Occipital lobe (tissue), 2 donors: ENCODE measurements around the gene MGMT. TPM values are rescaled to one million over a fixed set of nuclear protein-coding genes. Genes with fewer than 3 reads are reported as not detected.

Experiments
- DNase-seq: peaks from one replicate; lab custom pipeline; 2025; lab: John Stamatoyannopoulos, UW
- total RNA-seq: library from RNA; depleted of rRNA; stranded (reverse); fragments of >200 nt; gene quantifications from one replicate; pipeline ENCODE4 v1.2.3, GENCODE V29; 2014

Gene MGMT
- total RNA-seq, 1 donor from 2014 or later = 6.6 TPM

DNA sequence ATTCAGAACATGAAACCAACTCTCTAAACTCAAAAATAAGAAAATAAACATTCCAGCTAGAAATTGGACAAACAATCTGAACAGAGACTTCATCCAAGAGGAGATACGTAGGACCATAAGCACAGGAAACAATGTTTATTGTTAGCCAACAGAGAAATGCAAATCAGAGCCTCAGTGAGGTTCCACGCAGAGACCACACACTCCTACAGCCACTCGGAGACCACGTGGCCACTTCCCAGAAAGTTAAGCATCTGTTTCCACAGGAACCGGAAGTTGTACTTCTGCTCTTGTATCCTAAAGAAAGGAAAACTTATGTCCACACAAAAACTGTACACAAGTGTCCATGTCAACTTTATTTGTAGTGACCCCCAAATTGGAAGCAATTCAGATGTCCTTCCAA is 214.8 kb downstream of the MGMT start:
- DNase-seq = no peak

DNA sequence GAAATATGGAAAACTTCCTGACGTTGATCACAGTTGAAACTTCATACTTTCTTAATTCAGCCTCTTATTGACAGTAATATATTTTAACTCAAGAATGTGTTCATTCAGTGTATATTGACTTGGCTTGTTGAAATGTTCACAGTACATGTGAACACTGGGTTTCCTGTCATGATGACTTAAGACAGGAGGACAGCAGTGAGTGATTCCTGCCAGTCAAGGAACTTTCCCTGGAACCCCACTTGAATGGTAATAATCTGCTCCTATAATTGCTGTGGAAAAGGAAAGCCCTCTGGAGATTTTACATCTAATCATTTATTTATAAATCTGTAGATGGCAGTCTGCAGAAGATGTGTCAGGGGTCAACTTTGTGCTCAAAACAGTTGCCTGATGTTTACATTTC is 216.5 kb downstream of the MGMT start:
- no peak for DNase-seq

DNA sequence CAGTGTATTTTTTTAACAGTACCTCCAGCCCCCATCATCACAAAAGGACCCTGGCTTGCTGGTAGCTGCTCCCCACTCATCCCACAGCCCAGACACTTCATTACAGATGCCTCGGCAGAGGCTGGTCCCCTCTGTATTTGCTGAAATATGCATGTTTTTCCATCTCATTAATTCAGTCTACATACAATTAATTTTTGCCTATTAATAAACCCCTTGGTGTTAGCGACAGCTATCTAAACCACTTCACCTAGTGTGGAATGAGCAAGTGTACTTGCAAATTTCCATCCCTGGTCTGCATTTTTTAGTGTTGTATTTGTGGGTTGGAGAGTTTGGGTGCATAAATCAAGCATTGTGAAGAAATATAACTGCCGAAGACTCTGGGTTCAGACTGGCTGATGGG is 216.9 kb downstream of the MGMT start:
- DNase-seq = no peak

DNA sequence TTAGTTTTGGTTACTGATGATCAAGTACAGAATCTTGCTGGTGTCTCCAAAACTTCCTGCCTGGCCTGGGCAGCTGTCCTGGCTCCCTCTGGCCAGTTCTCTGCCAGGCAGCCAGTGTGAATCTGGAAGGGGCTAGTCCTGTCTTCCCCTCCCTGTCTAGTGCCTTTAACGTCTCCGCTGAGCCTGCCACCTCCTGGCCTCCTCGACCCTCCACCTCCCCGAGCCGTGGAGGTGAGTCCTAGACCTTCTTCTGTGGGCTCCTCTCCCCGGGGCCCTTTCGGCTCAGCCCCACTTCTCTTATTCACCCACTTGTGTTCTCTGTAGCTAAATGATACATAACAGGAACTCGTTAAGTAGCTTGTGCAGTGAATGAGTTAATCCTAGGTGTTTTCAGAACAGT is 218.2 kb downstream of the MGMT start:
- DNase-seq = no peak

DNA sequence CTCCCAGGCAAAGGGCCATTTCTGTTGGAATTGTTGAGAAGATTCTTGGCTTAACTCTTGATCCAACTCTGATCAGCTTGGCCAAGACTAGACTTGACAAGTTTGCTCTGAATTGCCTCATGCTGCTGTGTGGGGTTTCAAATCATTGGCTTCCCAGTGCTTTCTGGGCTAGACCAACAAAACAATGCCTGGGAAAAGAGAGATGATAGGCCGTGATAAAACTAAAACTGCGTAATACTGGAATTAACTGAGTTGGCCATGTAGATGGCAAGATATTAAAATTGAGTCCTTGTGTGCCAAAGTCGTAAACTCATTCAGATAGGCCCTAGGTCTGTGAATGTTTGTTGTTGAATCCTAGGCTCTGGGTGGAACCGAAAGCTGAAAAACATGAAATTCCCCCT is 222.6 kb downstream of the MGMT start:
- no peak for DNase-seq

DNA sequence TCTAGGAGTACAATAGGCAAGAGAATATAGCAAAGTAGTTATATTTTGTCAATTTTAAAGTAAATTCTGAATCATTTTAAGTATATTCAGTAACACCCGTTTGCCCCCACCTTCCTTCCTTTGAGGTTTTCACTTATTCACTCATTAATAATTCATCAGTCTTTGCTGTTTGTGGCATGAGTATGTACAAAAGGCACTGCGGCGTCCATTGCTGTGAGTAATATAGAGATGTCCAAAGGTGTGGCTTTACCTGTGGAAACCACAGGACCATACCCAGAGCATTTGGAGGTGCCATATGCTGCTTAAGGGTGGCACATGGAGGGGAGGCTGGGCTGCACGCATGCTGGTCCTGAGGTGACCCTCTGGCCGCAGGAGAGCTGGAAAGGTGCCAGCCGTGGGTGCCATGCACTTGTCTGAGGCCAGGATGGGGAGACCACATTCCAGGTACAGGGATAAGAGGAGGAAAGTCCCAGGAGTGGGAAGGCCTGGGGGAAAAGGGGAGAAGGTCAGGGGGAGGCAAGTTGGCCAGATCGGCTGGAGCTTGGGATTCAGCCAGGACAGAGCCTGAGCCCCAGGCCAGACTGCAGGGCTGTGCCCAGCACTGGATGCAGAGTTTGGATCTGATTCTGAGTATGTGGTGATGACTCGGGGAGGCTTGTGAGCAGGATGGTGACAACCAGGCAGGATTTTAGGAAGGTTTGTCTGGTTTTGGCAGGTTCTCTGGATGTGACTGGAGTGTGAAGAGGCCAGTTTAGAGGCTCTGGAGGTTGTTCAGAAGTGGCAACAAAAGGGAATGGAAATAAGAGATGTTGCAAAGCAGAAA is 223.4 kb downstream of the MGMT start:
- no peak for DNase-seq

DNA sequence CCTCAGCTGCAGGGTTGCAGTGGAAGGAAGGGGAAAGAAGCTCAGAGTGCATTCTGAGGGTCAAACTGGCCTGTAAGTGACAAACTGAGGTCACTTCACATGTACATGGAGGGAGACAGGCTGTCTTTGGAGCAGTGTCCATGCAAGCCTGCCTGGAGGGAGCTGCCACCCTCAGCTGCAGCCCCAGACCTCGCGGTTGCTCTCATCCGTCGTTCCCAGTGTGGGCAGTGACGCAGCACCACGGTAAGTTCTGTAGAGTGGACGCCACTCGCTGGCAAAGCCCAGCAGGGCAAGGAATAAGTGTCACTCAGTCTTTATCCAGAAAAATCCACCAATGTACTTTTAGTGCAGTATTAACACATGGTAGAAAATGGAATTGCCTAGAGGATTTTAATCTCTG is 225.7 kb downstream of the MGMT start:
- no peak for DNase-seq

DNA sequence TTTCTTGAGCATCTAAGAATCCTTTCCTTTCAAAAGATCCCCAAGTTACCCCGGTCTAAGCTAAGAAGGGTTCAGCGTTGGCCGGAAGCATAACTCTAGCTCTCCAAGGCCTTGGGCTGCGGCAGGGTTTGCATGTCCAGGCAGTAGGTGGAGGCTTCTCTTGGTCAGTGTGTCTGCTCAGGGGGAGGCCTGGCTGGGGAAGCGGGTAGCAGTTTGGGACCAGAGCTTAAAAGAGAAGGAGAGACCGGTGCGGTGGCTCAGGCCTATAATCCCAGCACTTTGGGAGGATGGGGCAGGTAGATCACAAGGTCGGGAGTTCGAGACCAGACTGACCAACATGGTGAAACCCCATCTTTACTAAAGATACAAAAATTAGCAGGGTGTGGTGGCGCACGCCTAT is 226.3 kb downstream of the MGMT start:
- no peak for DNase-seq

DNA sequence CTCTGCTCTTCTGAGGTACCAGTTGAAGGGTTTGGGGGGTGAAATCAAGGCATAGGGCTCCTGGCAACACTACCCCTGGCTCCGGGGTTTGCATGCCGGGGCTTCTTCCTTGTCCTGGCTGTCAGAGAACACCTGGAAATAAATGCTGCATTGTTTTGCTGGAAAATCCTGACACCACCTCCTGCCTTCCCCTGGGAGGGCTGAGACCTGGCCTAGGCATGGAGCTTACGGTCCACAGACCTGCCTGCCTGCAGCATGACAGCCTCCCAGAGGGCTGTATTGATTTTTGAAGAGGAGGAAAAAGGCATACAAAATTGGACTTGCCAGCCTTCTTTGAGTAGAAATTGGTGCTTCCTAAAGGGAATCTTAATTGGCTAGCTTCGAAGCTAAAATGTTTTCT is 227.1 kb downstream of the MGMT start:
- no peak for DNase-seq

DNA sequence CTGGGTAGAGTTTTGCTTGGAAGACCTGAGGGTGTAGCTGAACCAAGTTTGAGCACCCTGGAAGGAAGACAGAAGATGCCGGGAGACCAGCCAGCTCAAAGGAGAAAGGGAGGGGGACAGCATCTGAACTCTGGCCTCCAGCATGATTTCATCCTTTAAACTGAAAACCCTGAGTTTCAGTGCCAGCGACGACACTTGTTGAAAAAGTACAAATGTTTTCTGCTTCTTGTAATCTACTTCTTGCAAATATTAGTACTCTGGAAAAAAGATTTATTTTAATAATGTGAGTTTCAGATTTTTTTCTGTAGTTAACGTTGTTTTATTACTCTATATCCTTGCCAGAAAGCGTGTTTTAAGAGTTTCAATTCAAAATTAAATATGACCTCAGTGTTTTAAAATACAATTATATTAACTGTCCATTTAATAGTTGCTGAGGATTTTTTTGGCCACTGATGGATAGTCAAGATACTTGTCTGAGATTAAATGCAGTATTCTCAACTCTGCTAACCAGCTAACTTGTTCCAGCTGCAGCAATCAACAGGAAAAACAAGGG is 227.7 kb downstream of the MGMT start:
- no peak for DNase-seq

DNA sequence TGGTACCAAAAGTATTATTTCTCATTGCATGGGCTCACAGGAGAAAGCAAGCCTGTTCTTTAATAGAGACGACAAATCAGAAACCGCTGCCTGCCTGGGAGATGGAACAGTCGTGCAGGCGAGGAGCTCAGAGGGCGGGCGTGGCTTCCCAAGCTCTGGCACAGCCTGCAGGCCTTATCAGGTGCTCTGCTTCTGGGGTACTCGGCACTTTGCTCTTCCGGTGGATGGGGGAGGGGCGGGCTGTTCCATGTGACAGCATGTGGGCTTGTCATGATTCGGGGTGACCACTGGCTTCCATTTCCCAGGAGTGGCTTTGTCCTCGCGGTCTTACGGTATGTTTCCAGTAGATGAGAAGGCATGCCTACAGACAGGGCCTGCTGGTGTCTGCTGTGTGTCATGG is 228.6 kb downstream of the MGMT start:
- no peak for DNase-seq

DNA sequence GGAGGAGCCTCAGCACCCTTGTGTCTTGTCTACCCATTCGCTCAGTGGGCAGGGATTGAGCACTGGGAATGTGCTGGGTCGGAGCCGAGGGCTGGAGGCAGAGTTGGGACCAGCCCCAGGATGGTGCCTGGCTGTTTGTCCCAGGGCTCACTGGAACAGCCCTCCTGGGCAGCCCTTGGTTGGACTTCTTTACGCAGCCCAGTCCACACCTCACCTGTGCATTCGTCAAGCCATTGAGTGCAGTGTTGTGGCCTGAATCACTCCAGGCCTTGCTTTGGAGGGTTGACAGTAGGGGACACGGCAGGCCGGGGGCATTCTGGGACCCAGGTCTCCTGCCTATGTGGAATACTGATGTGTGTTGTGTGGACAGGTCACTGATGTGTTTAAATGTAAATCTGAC is 229.6 kb downstream of the MGMT start:
- no peak for DNase-seq

DNA sequence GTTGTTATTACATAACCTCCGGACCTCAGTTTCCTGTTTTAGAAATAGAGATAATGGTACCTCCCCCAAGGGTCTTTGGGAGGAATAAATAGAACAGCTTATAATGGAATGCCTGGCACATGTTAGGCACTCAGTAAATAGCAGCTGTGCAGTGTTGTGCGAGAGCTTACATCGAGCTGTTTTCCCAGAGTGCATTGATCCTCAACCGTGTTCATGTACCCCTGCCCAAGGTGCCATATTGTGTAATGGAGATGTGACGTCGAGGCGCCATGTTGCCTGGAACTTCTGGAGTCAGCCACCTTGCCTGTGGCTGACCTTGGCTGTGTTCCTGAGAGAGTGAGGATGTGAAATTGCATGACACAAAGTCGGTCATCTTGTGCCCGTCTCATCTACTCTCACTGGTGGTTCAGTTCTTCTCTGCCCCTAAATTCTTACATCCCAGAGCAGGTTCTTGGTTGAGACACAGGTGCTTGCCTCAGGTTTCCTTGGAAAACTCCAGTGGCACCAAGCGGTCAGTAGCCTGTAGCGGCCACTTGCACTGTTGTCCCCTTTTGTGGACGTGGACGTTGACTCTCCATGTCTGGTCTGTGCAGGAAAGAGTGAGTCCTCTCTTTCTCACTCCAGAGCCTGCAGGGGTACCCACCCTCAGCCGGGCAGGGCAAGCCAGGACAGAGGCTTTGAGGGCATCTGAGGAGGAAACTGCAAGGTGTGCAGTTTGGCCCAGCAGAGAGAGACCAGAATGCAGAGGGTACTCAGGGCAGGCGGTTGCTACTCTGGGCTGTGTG is 230.6 kb downstream of the MGMT start:
- DNase-seq = no peak

DNA sequence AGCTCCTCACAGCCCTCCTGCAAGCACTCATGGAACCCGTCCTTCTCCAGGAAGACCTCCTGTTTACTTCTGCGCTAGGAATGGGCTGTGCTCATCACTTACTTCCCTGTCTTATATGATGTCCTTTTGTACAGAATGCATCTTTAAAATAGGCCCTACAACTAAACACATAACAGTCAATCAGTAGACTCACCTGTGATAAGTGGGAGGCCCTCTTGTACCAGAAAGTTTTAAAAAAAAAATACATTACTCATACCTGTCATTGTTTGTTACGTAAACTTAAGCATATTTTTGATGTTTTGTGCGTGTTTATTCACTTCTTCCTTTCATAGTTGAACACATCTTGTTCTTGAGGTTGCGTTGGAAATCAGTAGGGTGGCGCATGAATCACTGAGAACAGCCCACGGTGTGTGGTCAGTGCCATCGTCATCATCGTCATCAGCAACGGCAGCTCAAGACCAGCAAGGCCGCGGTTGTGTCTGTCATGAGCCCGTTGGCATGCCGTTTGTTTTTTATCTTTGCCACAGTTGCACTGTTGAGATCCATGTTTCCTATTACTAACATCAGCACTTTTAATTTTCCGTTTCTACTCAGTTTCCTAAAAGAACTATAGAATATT is 232.8 kb downstream of the MGMT start:
- no peak for DNase-seq

DNA sequence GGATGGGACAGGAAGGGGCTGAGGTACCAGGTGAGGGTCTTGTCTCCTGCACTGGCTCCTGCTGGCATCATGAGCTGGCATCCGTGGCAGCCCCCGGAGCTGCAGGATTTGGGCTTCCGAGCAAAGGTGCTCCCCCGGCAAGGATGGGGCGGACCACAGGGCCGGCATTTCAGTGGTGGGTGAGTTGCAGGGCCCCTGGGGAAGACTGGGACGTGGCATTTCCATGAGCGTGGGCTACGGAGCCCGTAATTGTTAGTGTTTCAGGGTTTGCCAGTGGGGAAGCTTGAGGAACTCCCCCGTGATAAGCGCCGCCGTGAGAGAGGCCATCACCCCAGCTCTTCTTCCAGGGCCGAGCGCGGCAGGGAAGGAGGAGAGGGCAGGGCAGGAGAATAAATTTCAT is 235.6 kb downstream of the MGMT start:
- no peak for DNase-seq

DNA sequence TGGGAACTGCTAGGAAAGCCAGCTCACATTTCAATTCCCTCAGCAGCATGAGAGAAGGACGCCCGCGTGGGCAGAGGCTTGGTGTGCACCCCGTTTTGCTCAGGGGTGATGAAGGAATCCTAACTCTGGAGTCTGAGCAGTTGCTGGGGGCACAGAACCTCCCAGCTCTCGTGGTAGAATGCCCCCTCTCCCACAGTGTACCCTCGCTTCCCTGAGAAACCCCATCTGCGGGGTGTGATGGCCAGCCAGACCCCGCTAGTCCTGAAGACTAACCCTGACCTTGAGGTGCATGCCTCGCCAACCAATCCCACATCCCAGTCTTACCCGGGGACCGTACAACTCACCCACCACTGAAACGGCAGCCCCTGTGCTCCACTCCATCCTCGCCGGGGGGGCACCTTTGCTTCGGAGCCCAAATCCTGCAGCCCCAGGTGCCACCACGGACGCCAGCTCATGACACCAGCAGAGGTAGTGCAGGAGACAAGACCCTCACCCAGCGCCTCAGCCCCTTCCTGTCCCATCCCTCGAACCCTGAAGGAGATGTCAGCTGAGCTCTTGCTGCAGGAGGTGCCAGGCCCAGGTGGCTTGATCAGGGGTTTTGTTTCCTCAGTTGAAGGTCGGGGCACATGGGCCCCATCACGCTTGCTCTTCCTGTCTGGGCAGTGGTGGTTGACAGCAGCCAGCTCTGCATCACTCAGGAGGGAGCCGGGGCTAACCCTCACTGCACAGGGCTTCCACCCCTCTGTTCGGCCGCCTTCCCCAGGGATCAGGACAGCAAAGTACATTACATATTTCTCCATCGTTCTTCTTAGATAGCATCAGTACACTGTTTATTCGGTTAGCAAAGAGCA is 236.5 kb downstream of the MGMT start:
- no peak for DNase-seq

DNA sequence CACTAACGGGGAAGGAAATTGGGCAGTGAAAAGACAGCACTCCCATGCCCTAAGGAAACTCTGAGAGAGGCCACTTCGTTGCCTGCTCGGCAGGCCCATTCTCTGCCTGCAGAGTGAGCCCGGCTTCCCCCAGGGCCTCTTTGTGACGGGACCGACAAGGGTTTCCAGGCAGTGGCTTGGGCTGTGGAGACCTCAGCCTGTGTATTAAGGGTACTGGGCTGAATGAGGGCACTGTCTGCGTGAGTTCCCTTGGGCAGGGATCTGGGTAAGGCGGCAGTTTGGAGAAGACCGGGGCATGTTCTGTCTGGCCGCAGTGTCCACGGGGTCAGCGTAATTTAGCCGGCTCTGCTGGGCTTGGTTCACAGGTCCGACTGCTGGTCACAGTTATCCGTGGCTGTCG is 237.2 kb downstream of the MGMT start:
- DNase-seq = no peak

DNA sequence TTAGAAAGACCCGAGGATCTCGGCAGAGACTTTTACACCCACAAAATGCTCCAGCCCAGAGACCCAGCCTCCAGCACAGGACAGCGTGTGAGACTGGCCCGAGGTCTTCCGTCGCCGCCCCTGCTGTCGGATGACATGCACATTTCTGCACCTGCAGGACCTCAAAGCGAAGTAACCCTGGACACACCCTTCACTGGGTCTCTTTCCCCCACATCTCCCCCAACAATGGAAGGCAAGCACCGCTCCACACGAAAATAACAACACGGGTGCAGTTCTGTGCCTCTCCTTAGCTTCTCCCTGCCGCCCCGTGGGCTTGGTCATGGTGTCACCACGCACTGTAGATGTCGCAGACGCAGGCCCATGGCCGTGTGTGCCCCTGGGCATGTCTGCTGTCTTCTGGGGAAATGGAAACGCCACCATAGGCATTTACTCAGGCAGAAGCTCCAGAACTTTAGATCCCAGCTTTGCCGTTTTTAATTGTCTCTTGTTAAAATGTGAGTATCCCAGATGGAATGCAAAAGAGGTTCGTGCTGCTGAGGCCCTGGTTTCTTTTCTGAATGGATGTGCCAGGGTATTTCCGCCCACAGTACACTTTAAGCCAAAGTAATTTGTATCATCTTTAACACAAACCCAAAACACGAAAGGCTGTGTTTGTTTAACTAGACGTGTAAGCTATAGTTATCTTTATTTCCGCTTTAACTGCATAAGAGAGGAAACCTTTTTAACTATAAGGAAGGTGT is 237.9 kb downstream of the MGMT start:
- DNase-seq = no peak

DNA sequence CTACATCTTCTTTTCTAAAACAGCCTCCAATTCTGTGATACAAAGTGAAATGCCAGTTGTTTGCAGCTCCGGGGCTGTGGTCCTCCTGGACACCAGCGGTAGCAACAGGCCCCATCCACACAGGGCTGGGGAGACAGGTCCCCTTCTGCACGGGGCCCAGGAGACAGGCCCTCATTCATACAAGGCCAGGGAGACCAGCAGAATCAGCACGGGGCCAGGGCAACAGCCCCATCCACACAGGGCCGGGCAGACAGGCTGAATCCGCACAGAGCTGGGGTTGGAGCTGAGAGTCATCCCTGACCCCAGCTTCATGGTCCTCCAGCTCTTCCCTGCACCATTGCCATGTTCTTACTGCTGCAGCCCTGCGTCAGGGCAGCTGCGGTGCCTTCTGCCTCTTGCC is 238.6 kb downstream of the MGMT start:
- no peak for DNase-seq

DNA sequence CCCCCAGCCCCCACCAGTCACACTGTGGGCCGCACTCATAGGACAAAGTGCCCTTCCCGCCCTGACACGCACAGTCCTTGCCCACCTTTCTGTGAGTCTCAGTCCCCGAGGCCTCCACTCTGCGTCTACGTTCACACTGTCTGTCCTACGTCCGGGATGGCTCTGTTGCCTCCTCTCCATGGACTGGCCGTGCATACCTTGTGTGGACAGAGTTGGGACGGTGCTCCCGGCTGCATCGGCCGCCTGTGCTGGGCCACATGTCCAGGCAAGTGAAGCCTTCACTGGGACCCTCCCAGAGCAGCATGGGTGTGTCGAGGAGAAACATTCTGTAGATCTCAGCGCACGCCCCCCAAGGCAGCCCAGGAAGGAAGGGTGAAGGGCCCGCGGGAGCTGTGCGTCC is 239.0 kb downstream of the MGMT start:
- DNase-seq = no peak

DNA sequence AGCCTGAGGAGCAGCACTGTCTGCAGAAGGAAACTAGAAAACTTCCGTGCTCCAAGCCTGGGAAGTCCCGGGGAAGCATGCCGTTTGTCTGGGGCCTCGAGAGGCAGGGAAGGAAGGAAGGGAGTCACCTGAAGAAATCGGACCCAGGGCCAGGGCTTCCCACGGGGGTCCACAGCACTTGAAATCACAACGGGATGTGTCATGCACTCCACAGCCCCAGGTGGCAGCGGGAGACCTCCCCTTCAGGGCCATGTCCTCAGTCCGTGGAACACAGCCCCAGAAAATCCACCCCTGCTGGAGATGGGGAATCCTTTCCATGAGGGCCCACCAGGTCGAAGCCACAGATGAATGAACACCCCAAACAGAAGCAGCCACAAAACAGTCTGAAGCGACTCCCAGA is 239.5 kb downstream of the MGMT start:
- DNase-seq = no peak
